Parathyroid adenoma (tissue), 2 donors: Measurements from ENCODE around the gene BTNL9.
A peak's percentile ranks its signal among the peaks of the same experiment; 100 is the strongest.
"Not testable (repeated sequence)": the region's sequence is repeated elsewhere in the genome, so short reads cannot be mapped to it uniquely, and the experiment has no call there.

ENCODE experiments used
- H2AFZ ChIP-seq: fragments of 300-600 bp; sonication (generic); one replicate; pipeline ENCODE4 v1.7.0; 2017; ENCODE audit warnings: antibody characterized with exemption, mild to moderate bottlenecking
- H3K27ac ChIP-seq: fragments of 300-600 bp; sonication (generic); one replicate; pipeline ENCODE4 v1.7.0; 2017
- H3K27me3 ChIP-seq: fragments of 300-600 bp; sonication (generic); one replicate; pipeline ENCODE4 v1.7.0; 2017; ENCODE audit warnings: low read length; ENCODE audit not compliant: control insufficient read depth, insufficient read depth
- H3K36me3 ChIP-seq: fragments of 300-600 bp; sonication (generic); one replicate; pipeline ENCODE4 v1.7.0; 2017; ENCODE audit warnings: low read length; ENCODE audit not compliant: control insufficient read depth, insufficient read depth
- H3K4me1 ChIP-seq: fragments of 300-600 bp; sonication (generic); one replicate; pipeline ENCODE4 v1.7.0; 2017; ENCODE audit warnings: control low read depth
- H3K4me2 ChIP-seq: fragments of 300-600 bp; sonication (generic); one replicate; pipeline ENCODE4 v1.7.0; 2017; ENCODE audit warnings: low read length
- H3K4me3 ChIP-seq: fragments of 300-600 bp; sonication (generic); one replicate; pipeline ENCODE4 v1.7.0; 2017; ENCODE audit warnings: low read depth, low read length
- H3K79me2 ChIP-seq: fragments of 300-600 bp; sonication (generic); one replicate; pipeline ENCODE4 v1.7.0; 2017; ENCODE audit warnings: control low read depth
- H3K9ac ChIP-seq: fragments of 300-600 bp; sonication (generic); one replicate; pipeline ENCODE4 v1.7.0; 2017; ENCODE audit warnings: mild to moderate bottlenecking
- H3K9me3 ChIP-seq: fragments of 300-600 bp; sonication (generic); one replicate; pipeline ENCODE4 v1.7.0; 2017; ENCODE audit warnings: low read length; ENCODE audit not compliant: control insufficient read depth
- TF ChIP-seq, protein P1 (sequence below): fragments of 300-600 bp; sonication (generic); IDR thresholded peaks from one replicate; pipeline ENCODE4 v1.7.0; 2017; ENCODE audit warnings: antibody characterized with exemption, mild to moderate bottlenecking
- donor health status: primary hyperparathyroidism.

The BTNL9 gene

DNA sequence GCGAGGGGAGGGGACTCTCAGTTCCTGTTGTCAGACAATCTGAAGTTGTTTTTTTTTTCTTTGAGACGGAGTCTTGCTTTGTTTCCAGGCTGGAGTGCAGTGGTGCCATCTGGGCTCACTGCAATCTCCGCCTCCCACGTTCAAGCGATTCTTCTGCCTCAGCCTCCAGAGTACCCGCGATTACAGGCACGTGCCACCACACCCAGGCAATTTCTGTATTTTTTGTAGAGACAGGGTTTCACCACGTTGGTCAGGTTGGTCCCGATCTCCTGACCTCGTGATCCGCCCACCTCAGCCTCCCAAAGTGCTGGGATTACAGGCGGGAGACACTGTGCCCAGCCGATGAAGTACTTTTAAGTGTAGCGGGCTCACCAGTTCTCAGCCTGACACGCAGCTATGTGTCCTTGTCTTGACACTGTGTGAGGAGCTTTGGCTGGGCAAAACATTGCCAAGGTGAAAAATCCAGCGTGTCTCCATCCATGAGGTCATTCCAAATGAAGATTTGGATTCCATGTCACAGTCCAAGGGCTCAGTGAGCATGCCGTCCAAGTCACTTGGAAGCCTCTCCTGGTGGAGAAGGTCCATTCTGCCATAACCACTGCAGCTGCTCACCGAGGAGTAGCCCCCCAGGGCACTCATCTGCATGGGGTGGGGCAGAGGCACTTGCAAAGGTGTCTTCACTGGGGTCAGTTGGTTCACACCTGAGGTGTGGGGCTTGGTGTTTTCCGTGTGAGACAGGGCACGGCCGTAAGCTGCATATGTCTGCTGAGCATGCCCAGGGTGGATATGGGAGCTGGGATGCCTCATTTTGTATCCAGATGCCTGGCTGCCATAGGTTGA, 58.9 kb downstream of the BTNL9 start:
- Histone ChIP-seq H3K4me1 (no peaks in the 10 kb centered on the region), H2AFZ (no peak overlapping the region), H3K27me3 (peaks cover 6% of the 10 kb centered on the region), H3K27ac (no peak overlapping the region), H3K9ac (no peak overlapping the region), H3K4me2 (no peak overlapping the region), H3K4me3 (no peak overlapping the region), H3K9me3 (no peaks in the 10 kb centered on the region), H3K79me2 (no peaks in the 10 kb centered on the region), H3K36me3 (no peaks in the 10 kb centered on the region)
- TF ChIP-seq, protein P1, sequence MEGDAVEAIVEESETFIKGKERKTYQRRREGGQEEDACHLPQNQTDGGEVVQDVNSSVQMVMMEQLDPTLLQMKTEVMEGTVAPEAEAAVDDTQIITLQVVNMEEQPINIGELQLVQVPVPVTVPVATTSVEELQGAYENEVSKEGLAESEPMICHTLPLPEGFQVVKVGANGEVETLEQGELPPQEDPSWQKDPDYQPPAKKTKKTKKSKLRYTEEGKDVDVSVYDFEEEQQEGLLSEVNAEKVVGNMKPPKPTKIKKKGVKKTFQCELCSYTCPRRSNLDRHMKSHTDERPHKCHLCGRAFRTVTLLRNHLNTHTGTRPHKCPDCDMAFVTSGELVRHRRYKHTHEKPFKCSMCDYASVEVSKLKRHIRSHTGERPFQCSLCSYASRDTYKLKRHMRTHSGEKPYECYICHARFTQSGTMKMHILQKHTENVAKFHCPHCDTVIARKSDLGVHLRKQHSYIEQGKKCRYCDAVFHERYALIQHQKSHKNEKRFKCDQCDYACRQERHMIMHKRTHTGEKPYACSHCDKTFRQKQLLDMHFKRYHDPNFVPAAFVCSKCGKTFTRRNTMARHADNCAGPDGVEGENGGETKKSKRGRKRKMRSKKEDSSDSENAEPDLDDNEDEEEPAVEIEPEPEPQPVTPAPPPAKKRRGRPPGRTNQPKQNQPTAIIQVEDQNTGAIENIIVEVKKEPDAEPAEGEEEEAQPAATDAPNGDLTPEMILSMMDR, result no peak

DNA sequence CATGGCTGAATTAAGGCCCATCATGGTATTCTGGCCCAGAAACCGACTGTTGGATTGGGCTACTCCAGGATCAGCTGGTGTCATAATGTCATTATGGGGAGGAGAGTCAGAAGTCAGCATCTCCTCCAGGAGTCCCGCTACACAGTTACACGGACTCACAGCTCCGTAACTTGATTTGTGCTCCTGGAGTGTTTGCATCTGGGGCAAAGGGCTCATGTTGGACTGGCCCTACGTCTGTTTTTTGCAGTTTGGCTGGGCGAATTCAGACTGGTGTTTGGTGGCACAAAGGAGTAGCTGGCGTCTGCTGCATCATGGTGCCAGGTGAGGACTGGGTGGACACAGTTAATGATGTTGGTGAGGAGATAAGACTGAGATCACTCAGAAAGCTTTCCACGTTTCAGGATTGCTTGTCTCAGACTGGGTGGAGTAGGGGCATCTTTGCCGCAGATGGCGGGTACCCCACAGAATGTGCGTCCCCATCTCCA, 59.6 kb downstream of the BTNL9 start:
- peaks cover 6% of the 10 kb centered on the region for H3K27me3 ChIP-seq
- TF ChIP-seq, protein P1, result no peak

DNA sequence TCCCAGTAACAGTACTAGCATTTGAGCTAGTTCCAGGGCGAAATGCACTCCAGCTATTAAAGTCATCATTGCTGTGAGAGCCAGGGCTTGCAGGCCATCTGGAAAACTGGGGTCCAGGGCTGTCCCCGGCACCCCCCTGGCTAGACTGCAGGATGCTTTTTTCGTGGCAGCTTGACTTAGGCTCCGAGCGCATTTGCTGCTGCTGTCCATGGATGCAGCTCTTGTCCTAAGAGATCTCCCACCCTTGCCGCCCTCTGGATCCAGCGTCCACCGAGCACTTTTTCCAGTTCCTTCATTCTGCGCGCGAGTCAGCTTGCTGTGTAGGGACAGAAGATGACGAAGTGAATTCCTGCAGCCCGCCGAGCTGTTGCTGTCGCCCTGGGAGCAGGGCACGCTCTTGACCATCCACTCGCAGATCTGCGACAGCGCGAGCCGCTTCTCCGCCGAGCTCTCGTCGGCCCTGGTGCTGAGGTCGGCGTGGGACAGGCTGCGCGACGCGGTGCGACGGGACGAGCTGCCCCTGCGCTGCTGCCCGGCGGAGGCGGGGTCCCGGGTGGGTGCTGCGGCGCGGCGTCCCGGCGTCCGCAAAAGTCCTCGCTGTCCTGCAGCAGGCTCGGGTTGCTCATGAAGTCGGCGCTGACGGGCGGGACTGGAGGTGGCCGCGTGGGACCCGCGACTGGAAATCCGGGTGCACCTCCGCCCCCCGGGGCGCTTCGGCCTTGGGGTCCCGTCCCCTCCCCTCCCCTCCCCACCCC, 60.2 kb downstream of the BTNL9 start:
- Histone ChIP-seq H3K27ac (no peak overlapping the region), H3K4me2 (peak overlapping the region; percentile 42), H3K4me1 (no peaks in the 10 kb centered on the region), H3K79me2 (no peaks in the 10 kb centered on the region), H3K9ac (no peak overlapping the region), H2AFZ (peak overlapping the region; percentile 43), H3K4me3 (no peak overlapping the region), H3K27me3 (peaks cover 6% of the 10 kb centered on the region), H3K9me3 (no peaks in the 10 kb centered on the region), H3K36me3 (no peaks in the 10 kb centered on the region)
- TF ChIP-seq, protein P1, result no peak

More for the DNA sequence above, 59.6 kb downstream of the BTNL9 start:
- Histone ChIP-seq H3K4me1 (no peaks in the 10 kb centered on the region), H3K4me3 (no peak overlapping the region), H3K36me3 (no peaks in the 10 kb centered on the region), H3K79me2 (no peaks in the 10 kb centered on the region), H3K4me2 (no peak overlapping the region), H2AFZ (no peak overlapping the region), H3K9me3 (no peaks in the 10 kb centered on the region), H3K27ac (no peak overlapping the region), H3K9ac (no peak overlapping the region)

DNA sequence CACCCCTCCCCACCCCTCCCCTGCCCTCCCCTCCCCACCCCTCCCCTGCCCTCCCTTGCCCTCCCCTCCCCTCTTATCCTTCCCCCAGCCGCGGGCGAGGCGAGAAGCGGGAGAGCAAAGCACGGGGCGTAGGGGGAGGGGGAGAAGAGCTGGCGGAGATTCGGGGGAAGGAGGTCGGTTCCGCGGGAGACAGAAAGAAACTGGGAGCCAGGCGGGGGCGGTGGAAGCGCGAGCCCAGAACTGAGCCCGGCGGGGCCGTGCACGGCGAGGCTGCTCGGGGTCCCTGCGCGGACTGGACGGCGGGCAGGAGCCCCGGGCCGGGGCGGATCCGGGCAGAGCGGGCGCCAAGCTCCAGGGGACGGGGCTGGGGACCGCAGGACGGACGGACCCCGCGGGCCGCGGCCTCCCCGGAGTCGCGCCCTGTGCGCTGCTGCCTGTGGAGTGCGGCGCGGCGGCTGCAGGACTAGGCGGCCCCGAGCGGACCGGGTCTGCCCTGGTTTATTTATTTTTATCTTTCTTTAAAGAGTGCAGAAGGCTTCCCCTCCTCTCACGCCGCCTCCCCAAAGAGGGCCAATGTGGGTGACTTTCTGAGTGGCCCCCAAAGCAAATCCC, 61.1 kb downstream of the BTNL9 start:
- not testable (repeated sequence) for H3K27me3 ChIP-seq, H3K79me2 ChIP-seq, H3K4me2 ChIP-seq, H3K9ac ChIP-seq, H3K27ac ChIP-seq, H3K4me3 ChIP-seq, H3K9me3 ChIP-seq, H2AFZ ChIP-seq, H3K4me1 ChIP-seq, H3K36me3 ChIP-seq

DNA sequence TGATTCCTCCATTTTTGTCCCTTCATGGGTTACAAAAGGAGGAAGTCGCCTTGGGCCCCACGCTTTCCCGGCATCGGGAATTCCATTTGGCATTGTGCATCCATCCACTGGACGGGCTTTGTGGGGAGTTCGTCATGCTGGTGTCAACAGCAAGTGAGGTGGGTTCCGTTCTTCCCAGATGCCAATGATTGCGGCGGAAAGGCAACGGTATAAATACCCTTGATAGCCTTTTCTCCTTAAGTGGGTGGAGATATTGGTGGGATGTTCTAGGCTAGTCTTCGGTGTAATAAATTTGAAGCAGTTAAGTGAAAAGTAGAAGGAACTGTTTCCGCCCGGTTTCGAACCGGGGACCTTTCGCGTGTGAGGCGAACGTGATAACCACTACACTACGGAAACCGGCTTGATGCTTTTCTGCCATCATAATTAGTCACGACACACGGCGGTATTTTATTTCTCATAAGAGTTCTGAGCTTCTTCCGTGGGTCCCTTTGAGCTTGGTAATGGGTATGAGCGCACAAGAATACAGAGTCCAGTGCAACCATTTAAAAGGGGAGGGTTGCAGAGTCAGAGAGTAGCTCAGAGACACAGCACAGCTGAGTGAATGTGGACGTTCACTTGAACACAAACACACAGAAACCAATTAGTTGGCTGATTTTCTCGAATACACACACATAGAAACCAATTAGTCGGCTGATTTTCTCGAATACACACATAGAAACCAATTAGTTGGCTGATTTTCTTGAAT, 62.0 kb downstream of the BTNL9 start:
- H3K9me3 ChIP-seq, H2AFZ ChIP-seq, H3K27me3 ChIP-seq, H3K79me2 ChIP-seq, H3K4me3 ChIP-seq, H3K27ac ChIP-seq, H3K9ac ChIP-seq, H3K4me2 ChIP-seq, H3K4me1 ChIP-seq, H3K36me3 ChIP-seq: not testable (repeated sequence)

DNA sequence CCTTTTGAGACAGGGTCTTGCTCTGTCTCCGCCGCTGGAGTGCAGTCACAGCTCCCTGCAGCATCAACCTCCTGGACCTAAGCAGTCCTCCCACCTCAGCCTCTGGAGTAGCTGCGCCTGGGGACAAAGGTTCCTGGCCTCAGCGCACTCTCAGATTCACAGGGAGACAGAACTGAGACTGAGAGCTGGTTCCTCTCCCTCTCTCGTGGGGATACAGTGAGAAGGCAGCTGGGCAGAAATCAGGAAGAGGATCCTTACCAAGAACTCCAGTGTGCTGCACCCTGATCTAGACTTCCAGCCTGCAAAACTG, 64.1 kb downstream of the BTNL9 start:
- H3K27me3 ChIP-seq, result peaks cover 10% of the 10 kb centered on the region
- not testable (repeated sequence) for H3K4me1 ChIP-seq, H3K9me3 ChIP-seq, H2AFZ ChIP-seq, H3K9ac ChIP-seq, H3K79me2 ChIP-seq, H3K36me3 ChIP-seq, H3K27ac ChIP-seq, H3K4me2 ChIP-seq, H3K4me3 ChIP-seq

DNA sequence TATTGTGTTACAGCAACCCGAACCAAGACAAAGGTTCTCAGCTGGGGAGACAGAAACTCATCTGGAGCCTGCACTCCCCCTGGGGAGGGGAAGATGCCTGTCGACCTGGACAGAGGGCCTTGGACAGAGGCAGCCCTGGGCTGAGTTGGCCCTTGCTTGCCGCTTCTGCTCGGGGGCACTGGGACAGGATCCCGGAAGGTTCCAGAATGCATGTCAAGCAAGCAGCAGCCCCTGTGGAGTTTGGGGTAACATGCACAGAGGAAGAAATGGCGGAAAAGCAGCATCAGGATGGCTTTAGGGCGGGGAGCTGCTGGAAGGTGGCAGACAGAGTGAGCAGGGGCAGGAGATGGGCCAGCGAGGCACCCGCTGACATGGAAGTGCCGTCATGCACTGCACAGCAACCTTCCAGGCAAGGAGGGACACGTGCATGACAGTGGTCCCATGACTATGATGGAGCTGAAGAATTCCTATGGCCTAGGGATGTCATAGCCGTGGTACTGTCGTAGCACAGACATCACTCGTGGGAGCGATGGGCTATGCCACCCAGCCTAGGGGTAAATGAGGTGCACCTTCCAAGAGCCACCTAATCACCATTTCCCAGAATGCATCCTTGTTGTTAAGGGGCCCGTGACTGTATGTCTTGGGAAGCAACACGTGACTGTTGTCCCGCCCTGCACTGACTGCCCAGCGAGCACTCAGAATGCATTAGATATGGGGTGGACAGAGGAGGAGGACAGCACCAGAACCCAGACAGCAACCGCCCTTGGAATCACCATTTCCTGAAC, 64.7 kb downstream of the BTNL9 start:
- H3K27ac ChIP-seq, H3K79me2 ChIP-seq, H3K27me3 ChIP-seq, H3K4me3 ChIP-seq, H3K4me1 ChIP-seq, H3K36me3 ChIP-seq, H3K9ac ChIP-seq, H3K9me3 ChIP-seq, H2AFZ ChIP-seq, H3K4me2 ChIP-seq: not testable (repeated sequence)
